ENCODE results near the gene SOX1. TPM values are rescaled to one million over a fixed set of nuclear protein-coding genes. Genes with fewer than 3 reads are reported as not detected.

Gene SOX1
- total RNA-seq, 2 experiments from 2014 or later, result not detected

DNA sequence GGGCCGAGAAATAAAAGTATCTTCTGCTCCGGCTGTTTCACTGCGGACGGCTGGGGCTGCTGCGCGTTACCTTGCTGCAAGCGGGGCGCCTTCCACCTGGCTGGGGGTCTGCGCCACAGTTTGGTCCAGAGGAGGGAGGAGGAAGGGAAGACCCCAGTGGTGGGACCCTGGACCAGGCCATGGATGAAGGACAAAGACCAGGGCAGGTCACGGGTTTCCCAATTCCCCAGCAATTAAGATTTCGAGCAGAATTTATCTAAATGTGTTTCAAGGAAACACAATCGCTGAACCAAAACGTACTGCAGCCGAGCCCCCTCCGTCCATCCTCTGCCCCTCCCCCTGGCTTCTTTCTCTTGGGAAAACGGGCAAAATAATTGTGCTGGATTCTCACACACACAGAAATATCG, 2.9 kb downstream of the SOX1 start:
- ChIA-PET CTCF (ENCODE audit: unreplicated experiment) (no interaction called here), POLR2A (no interaction called here)
- no peak for DNase-seq (ENCODE audit: low spot score)
- no peaks in the 10 kb centered on the region for H4K20me1 ChIP-seq (ENCODE audit: insufficient read depth, low read length)
- no peak overlapping the region for H3K4me3 ChIP-seq (ENCODE audit: low read depth, low read length, poor library complexity, severe bottlenecking)
- H3K4me1 ChIP-seq (ENCODE audit: insufficient read depth, low read length, poor library complexity, severe bottlenecking), result no peaks in the 10 kb centered on the region
- intact Hi-C loops (cut with micrococcal nuclease; ENCODE audit: unreplicated experiment), result no loop called here
- no peak overlapping the region for H2AFZ ChIP-seq (ENCODE audit: low read length)
- no peaks in the 10 kb centered on the region for H3K9me3 ChIP-seq (ENCODE audit: low read length)
- no peaks in the 10 kb centered on the region for H3K36me3 ChIP-seq (ENCODE audit: insufficient read depth, low read length)
- H3K9me2 ChIP-seq (ENCODE audit: insufficient read depth, low read length), result no peaks in the 10 kb centered on the region
- no TSS peak for BruUV-seq (replicated peaks)
- no peak overlapping the region for H3K27ac ChIP-seq (ENCODE audit: low read depth, low read length, poor library complexity, severe bottlenecking)
- no peaks in the 10 kb centered on the region for H3K79me2 ChIP-seq (ENCODE audit: insufficient read depth, low read depth, low read length)
- TF ChIP-seq CTCF (conservative IDR thresholded peaks at IDR 0.05; ENCODE audit: low read length) (no peak), EZH2phosphoT487 (IDR thresholded peaks at IDR 0.05; ENCODE audit: borderline replicate concordance, low read depth, low read length) (no peak)
- H3K4me2 ChIP-seq (ENCODE audit: low read length), result no peak overlapping the region

DNA sequence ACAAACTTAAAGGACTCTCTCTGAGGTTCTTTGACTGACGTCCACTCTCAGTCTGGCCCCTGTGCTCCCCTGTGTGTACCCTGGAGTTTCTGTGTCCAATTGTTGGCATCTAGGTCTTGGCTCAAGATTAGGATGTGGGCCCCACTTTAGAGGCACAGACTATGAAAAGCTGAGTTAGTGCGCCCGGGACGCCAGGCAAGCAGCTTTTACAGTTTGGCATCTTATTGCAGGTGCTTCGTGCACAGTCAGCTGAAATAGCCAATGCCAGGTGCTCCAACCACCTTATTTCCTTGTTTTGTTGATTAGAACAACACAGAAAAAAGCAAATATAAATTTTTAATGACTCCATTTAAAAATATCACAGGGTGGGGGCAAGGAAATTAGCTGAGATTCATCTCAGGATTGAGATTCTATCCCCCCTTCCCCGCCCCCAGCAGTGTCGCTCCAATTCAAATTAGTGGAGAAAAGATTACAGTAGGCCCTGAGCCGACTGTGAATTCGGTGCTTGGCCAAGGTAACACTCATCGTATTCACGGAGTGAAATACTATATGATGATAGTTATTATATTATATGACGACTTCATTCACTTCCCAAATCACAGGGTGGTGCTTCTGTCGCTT, 4.3 kb downstream of the SOX1 start:
- no peak overlapping the region for H3K4me3 ChIP-seq (ENCODE audit: low read depth, low read length, poor library complexity, severe bottlenecking)
- H3K9me2 ChIP-seq (ENCODE audit: insufficient read depth, low read length), result no peaks in the 10 kb centered on the region
- no peaks in the 10 kb centered on the region for H3K9me3 ChIP-seq (ENCODE audit: low read length)
- intact Hi-C loops (cut with micrococcal nuclease; ENCODE audit: unreplicated experiment), result no loop called here
- H4K20me1 ChIP-seq (ENCODE audit: insufficient read depth, low read length), result no peaks in the 10 kb centered on the region
- no peak overlapping the region for H3K4me2 ChIP-seq (ENCODE audit: low read length)
- TF ChIP-seq CTCF (conservative IDR thresholded peaks at IDR 0.05; ENCODE audit: low read length) (no peak), EZH2phosphoT487 (IDR thresholded peaks at IDR 0.05; ENCODE audit: borderline replicate concordance, low read depth, low read length) (no peak)
- H3K27ac ChIP-seq (ENCODE audit: low read depth, low read length, poor library complexity, severe bottlenecking), result no peak overlapping the region
- DNase-seq (ENCODE audit: low spot score), result no peak
- no peaks in the 10 kb centered on the region for H3K36me3 ChIP-seq (ENCODE audit: insufficient read depth, low read length)
- ChIA-PET CTCF (ENCODE audit: unreplicated experiment) (no interaction called here), POLR2A (no interaction called here)
- no peak overlapping the region for H2AFZ ChIP-seq (ENCODE audit: low read length)
- BruUV-seq (replicated peaks), result no TSS peak
- no peaks in the 10 kb centered on the region for H3K79me2 ChIP-seq (ENCODE audit: insufficient read depth, low read depth, low read length)
- no peaks in the 10 kb centered on the region for H3K4me1 ChIP-seq (ENCODE audit: insufficient read depth, low read length, poor library complexity, severe bottlenecking)

DNA sequence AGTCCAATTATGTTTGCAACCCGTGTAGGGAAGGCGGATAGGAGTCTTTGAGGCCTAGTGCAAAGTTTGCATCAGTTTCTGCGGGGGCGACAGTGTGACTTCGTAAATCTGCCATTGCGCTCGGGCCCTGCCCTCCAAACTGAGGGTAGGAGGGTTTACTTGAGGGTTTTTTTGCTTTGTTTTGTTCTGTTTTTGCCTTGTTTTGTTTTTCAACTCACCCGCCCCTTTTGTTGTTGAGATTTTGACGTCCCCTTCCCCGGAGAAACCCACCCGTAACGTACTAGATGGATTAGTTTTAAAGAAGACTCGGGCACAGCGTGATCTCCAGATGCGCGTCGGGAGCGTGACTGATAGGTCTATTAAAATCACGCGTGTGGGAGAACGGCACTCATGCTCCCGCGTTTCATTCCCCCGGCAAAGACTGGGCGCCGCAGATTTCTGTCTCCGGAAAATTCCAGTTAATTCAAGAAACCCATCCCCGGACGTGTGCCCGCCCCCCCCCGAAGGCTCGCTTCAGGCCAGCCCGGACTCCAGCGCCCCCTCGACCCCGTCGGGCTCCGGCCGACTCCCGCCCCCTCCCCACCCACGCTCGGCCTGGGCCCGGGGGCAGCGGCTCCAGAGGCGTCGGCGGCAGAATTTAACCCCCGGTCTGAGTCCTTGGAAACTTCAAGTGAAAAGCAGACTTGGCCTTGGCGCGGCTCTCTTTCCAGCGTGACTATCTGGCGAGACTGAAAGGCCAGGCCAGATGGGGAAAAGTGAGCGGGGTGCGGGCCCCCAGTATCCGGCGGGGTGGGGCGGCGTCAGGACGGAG, 5.0 kb downstream of the SOX1 start:
- H3K9me3 ChIP-seq (ENCODE audit: low read length), result no peaks in the 10 kb centered on the region
- H3K4me3 ChIP-seq (ENCODE audit: low read depth, low read length, poor library complexity, severe bottlenecking), result no peak overlapping the region
- no peak overlapping the region for H3K27ac ChIP-seq (ENCODE audit: low read depth, low read length, poor library complexity, severe bottlenecking)
- POLR2A ChIA-PET, result no interaction called here
- no peaks in the 10 kb centered on the region for H3K79me2 ChIP-seq (ENCODE audit: insufficient read depth, low read depth, low read length)
- H3K4me1 ChIP-seq (ENCODE audit: insufficient read depth, low read length, poor library complexity, severe bottlenecking), result no peaks in the 10 kb centered on the region
- BruUV-seq (replicated peaks), result no TSS peak
- intact Hi-C loops (cut with micrococcal nuclease; ENCODE audit: unreplicated experiment), result no loop called here
- H2AFZ ChIP-seq (ENCODE audit: low read length), result no peak overlapping the region
- DNase-seq (ENCODE audit: low spot score), result no peak
- TF ChIP-seq EZH2phosphoT487 (IDR thresholded peaks at IDR 0.05; ENCODE audit: borderline replicate concordance, low read depth, low read length) (no peak), CTCF (conservative IDR thresholded peaks at IDR 0.05; ENCODE audit: low read length) (no peak)
- H3K9me2 ChIP-seq (ENCODE audit: insufficient read depth, low read length), result no peaks in the 10 kb centered on the region
- H3K4me2 ChIP-seq (ENCODE audit: low read length), result no peak overlapping the region
- CTCF ChIA-PET (ENCODE audit: unreplicated experiment), result no interaction called here
- H4K20me1 ChIP-seq (ENCODE audit: insufficient read depth, low read length), result no peaks in the 10 kb centered on the region
- no peaks in the 10 kb centered on the region for H3K36me3 ChIP-seq (ENCODE audit: insufficient read depth, low read length)

All from OCI-LY7 (cell line).